GM06990 (cell line): Measurements from ENCODE around the gene LYSMD3.
A peak's percentile ranks its signal among the peaks of the same experiment; 100 is the strongest.

Experiments used
- DNase-seq: peaks from one replicate; pipeline ENCODE4 v3.0.0-alpha.2; 2011; ENCODE audit not compliant: insufficient read length; ENCODE audit errors: extremely low read depth
- H3K27me3 ChIP-seq: replicated peaks from 2 replicates; pipeline ENCODE4 v1.6.0; 2011; ENCODE audit warnings: low read length; ENCODE audit not compliant: control insufficient read depth, insufficient read depth
- H3K36me3 ChIP-seq: 2 replicates; pipeline ENCODE4 v1.5.1; 2011; ENCODE audit warnings: low read length; ENCODE audit not compliant: control insufficient read depth, insufficient read depth
- H3K4me3 ChIP-seq: replicated peaks from 2 replicates; pipeline ENCODE4 v1.5.1; 2011; ENCODE audit warnings: low read depth, mild to moderate bottlenecking, control low read depth, low read length
- TF ChIP-seq, protein P1 (sequence below): IDR thresholded peaks from 2 replicates; pipeline ENCODE4 v1.5.1; 2011; ENCODE audit warnings: low read length, control low read depth, mild to moderate bottlenecking, inconsistent platforms; ENCODE audit not compliant: insufficient read depth, poor library complexity, severe bottlenecking

LYSMD3 gene

DNA sequence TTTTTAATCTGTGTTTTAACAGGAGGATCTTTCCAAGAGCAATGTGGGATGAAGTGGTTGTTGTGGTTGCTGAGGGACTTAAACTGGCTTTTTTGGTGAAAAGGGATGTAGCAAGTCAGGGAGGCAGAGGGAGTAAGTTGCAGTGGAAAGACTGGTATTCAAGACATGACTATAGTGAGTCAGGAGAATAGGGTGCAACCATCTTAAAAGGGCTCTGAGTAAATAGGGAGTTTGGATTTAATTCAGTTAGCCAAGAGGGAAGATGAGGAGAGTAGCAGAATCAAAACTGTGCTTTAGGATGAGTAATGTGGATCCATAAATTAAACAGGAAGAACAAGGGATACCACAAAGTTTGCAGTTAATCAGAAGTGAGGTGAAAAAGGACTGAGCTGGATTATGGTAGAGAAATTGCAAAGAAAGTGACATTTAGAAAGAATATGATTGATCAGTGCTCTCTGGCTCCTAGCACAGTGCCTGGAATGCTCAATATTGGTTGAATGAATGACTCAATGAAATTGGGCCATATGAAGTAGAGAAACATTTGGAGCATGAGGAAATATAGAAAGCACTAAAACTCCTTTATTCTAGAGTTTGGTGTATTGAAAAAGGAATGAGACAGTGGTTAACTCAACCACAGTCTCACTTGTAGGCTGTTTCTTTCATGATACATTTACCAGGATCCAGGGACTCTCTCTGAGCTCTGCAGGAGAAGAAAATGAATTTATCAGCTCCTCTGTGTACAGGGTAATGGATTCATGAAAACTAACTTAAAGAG, 49.6 kb downstream of the LYSMD3 start:
- TF ChIP-seq, protein P1, sequence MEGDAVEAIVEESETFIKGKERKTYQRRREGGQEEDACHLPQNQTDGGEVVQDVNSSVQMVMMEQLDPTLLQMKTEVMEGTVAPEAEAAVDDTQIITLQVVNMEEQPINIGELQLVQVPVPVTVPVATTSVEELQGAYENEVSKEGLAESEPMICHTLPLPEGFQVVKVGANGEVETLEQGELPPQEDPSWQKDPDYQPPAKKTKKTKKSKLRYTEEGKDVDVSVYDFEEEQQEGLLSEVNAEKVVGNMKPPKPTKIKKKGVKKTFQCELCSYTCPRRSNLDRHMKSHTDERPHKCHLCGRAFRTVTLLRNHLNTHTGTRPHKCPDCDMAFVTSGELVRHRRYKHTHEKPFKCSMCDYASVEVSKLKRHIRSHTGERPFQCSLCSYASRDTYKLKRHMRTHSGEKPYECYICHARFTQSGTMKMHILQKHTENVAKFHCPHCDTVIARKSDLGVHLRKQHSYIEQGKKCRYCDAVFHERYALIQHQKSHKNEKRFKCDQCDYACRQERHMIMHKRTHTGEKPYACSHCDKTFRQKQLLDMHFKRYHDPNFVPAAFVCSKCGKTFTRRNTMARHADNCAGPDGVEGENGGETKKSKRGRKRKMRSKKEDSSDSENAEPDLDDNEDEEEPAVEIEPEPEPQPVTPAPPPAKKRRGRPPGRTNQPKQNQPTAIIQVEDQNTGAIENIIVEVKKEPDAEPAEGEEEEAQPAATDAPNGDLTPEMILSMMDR = no peak
- H3K36me3 ChIP-seq = no peaks in the 10 kb centered on the region
- DNase-seq = no peak
- no peak overlapping the region for H3K4me3 ChIP-seq
- no peaks in the 10 kb centered on the region for H3K27me3 ChIP-seq

DNA sequence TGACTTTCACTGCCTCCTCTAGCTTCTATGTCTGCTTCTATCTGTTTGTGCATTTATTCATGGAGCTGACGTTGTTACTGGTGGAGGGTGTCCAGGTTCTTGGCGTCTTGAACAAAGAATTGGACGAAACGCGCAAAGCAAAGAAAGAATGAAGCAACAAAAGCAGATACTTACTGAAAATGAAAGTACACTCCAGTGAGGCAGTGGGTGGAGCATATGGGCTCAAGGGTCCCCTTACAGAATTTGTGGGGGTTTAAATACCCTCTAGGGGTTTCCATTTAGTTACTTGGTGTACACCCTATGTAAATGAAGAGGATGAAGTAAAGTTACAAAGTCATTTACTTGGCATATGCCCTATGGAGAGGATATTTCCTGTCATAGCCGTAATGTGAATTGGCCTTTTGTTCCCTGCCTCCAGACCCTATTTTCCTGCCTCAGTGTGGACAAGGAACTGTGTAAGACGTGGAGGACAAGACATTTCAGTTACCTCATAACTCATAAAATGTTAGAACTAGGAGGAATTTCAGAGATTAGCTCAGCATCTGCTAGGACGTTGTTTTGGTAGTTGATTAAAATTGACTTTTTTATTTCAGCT, 51.7 kb downstream of the LYSMD3 start:
- H3K36me3 ChIP-seq = no peaks in the 10 kb centered on the region
- TF ChIP-seq, protein P1 = no peak
- no peak overlapping the region for H3K4me3 ChIP-seq
- no peaks in the 10 kb centered on the region for H3K27me3 ChIP-seq
- no peak for DNase-seq

DNA sequence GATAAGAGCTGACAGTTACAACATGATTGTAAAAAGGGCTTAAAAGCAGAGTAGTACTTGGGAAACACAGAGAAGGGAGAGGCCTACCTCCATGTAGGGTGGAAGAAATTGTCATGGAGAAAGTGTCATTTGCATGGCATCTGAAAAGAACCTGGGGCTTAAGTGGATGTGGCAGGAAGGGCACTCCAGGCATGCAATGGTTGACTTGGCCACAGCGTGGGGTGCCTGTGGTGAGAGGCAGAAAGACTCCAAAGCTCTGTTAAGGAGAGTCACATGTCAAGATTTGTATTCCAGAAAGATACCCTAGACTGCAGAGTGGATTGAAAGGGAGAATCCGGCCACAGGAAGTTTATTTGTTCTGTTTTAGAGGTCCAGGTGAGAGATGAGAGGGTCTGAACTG, 52.3 kb downstream of the LYSMD3 start:
- Histone ChIP-seq H3K36me3 (no peaks in the 10 kb centered on the region), H3K27me3 (no peaks in the 10 kb centered on the region), H3K4me3 (no peak overlapping the region)
- DNase-seq = no peak
- TF ChIP-seq, protein P1 = no peak

DNA sequence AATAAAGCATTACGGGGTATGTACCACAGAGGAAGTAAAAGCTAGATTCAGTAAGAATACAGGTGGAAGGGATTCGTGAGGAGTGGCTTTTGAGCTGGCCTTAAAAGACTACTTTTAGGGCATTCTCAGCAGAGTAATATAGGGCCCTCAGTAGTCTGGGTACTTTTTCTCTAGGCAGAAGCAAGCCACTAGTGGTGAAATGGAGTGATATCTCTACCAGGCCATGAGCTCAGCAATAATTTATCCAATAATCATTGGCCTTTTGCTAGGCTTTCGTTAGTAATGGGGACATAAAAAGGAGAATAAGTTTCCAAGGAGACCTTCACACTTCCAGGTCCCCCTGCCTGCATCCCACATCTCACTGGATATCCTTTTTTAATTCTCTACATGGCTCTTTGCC, 53.0 kb downstream of the LYSMD3 start:
- Histone ChIP-seq H3K27me3 (no peaks in the 10 kb centered on the region), H3K36me3 (no peaks in the 10 kb centered on the region), H3K4me3 (no peak overlapping the region)
- TF ChIP-seq, protein P1 = no peak
- no peak for DNase-seq

DNA sequence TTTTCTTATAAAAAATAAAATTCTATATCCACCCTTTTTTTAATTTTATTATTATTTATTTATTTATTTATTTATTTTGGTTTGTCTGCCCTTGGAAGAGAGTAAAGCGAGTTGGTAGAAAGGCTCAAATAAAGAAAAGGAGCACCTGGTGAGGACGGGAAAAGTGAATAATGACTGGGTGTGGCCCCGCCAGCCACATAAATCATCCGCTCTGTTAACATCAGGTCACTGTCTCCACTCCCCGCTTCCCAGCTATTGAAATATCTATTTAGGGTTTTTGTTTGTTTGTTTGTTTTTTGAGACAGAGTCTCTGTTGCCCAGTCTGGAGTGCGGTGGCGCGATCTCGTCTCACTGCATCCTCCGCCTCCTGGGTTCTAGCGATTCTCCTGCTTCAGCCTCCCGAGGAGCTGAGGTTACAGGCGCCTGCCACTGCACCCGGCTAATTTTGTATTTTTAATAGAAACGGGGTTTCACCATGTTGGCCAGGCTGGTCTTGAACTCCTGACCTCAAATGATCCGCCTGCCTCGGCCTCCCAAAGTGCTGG, 53.9 kb downstream of the LYSMD3 start:
- TF ChIP-seq, protein P1 = no peak
- no peak for DNase-seq

More for the DNA sequence above, 53.9 kb downstream of the LYSMD3 start:
- Histone ChIP-seq H3K36me3 (no peaks in the 10 kb centered on the region), H3K27me3 (no peaks in the 10 kb centered on the region), H3K4me3 (peak overlapping the region; percentile 85)
